Right renal cortex interstitium (tissue), 3 donors: Measurements from ENCODE around the gene SCAMP2. TPM values are rescaled to one million over a fixed set of nuclear protein-coding genes. Genes with fewer than 3 reads are reported as not detected.
"Not testable (repeated sequence)": the region's sequence is repeated elsewhere in the genome, so short reads cannot be mapped to it uniquely, and the experiment has no call there.

Experiments
- DNase-seq, 3 donors: peaks; one replicate each; pipeline ENCODE4 v3.0.0-alpha.2; 2013; ENCODE audit warnings: low read depth in 3 of 3, low spot score in 2 of 3
- polyA plus RNA-seq, 3 donors: library from polyadenylated mRNA; unstranded; fragments of 120-200 nt; gene quantifications; one replicate each; pipeline ENCODE4 v1.2.1, GENCODE V29; 2013; ENCODE audit not compliant: insufficient read length in 3 of 3

Gene SCAMP2
- polyA plus RNA-seq, 3 donors: 63.1 to 75.9 (median 69.4) TPM

- DNase-seq: no peak
Observed at GRCh38 chr15:74891469-74891868, 18.3 kb upstream of the SCAMP2 start.

DNA sequence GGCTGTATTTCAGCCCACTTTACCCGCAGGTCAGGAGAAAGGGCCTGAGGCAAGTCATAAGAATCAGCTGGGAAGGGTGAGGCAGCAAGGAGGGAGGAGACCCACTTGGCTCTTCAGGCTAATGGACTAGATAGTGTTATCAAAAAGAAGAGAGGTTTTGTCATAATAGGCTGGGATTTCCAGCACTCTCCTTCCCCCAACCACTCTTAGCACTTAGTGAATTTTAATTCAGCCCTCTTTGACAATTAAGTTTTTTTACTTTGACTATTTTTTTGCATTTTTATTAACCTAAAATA lies 17.4 kb upstream of the SCAMP2 start:
- no peak for DNase-seq

GRCh38 chr15:74889883-74890664 lies 16.9 kb upstream of the SCAMP2 start, which contains the start of gene MPI:
Gene MPI (plus strand): TSS chr15:74890042. CDS start chr15:74890074, 32 bp downstream.
- peak in 1 of 3 donors; percentile 78 for DNase-seq

GRCh38 chr15:74889390-74889882 lies 16.3 kb upstream of the SCAMP2 start:
- DNase-seq: no peak

DNA sequence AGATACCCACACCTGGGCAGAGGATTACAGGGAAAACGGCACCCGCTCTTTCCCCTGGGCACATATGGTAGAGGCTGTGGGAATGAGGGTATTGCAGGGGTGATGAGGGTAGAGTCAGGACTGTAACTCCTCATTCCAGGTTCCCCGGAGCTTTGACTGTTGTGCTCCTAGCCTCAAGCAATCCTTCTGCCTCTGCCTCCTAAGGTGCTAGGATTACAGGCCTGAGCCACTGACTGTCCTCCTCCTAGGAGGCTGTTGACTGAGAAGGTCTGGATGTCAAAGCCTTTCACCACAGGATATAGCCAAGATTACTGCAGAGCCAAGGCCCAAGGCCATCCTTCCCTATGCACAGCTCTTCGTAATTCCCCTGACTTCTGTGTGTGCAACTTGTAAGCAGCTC lies 15.6 kb upstream of the SCAMP2 start:
- DNase-seq: no peak

- DNase-seq: not testable (repeated sequence)
Observed at GRCh38 chr15:74887537-74888193, 14.5 kb upstream of the SCAMP2 start.

GRCh38 chr15:74885461-74885860 lies 12.3 kb upstream of the SCAMP2 start:
- no peak for DNase-seq

GRCh38 chr15:74884428-74885223 lies 11.5 kb upstream of the SCAMP2 start:
- DNase-seq: no peak

DNA sequence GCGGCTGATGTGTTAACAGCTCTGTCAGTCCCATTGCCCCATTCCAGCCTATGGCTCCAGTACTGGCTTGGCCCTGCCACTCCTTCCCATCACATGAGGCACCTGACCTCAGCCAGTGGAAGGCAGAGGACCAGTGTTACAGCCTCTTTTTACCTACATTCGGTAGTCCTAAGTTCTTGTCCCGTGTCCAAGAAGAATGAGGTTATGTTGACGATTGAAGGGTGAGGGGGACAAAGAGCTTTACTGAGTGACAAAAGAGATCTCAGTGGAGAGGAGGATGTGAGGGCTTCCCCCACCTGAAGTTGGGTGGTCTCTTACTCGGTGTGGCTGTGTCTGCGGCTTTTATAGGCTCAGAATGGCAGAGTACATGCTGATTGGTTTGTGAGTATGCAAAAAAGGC lies 9.4 kb upstream of the SCAMP2 start:
- DNase-seq: no peak

GRCh38 chr15:74878273-74878672 lies 5.1 kb upstream of the SCAMP2 start:
- no peak for DNase-seq

DNA sequence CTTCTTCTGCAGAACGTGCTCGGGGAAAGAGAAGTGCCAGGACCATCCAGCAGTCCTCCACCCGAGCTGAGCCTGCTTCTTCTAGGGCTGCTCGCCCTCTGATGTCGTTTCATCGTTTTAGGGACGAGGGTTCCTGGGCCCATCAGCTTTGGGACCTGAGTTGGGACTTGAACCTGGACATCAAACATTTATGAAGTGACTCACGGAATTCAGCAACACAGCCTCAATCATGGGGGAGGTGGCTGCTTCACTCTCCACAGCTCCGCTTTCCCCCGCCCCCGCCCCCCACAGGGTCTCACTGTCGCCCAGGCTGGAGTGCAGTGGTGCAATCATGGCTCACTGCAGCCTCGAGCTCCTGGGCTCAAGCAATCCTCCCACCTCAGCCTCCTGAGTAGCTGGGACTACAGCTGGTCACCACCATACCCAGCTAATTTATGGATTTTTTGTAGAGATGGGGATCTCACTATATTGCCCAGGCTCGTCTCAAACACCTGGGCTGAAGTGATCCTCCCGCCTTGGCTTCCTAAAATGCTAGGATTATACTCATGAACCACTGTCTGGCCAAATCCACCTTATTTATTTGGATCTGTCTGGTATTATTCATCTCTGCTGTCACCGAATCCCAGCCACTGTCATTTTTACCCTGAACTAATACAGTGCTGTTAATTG lies 725 bp upstream of the SCAMP2 start:
- DNase-seq: peak in 1 of 3 donors; percentile 10

- DNase-seq: no peak
Observed at GRCh38 chr15:74872702-74873035, 496 bp downstream of the SCAMP2 start.

- DNase-seq: no peak
Observed at GRCh38 chr15:74870436-74871215, 2.5 kb downstream of the SCAMP2 start.

- DNase-seq: no peak
Observed at GRCh38 chr15:74869726-74870407, 3.3 kb downstream of the SCAMP2 start.

GRCh38 chr15:74869372-74869725 lies 3.8 kb downstream of the SCAMP2 start:
- no peak for DNase-seq

DNA sequence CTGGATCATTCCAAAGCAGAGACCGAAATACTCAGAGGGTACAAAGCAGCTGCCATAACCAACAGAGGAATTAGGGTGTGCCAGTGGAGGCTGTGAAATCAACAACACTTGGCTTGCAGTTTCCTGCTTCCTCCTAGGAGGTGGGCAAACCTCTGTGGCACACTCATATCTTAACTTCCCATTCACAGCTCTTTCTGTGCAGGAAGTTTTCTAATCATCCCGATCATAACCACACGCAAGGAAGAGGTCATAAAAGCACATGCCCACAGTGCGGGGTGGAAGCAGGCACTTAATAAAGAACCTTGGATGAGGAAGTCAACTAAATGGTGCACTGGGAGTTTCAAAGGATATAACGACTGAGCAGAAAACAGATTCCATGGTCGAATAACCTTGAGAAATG lies 5.1 kb downstream of the SCAMP2 start:
- DNase-seq: no peak

GRCh38 chr15:74867466-74868038 lies 5.6 kb downstream of the SCAMP2 start:
- no peak for DNase-seq

DNA sequence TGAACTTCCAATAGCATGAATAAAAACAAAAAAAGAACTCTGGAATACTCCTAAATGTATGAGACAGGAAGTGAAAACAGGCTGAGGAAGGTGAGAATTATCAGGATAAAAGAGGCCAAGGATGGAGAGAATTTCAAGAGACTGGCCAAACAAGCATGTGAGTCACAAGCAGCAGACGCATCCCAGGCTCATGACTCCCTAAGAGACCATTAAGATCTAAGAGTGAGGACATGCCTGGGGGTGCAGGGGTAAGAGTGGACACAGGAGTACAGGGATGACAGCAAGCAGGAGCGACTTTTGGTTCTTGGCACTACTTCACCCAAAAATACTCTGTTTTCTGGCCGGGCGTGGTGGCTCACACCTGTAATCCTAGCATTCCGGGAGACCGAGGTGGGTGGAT lies 7.1 kb downstream of the SCAMP2 start:
- DNase-seq: no peak

GRCh38 chr15:74865316-74865715 lies 7.8 kb downstream of the SCAMP2 start:
- no peak for DNase-seq
